GM15510 (cell line): ENCODE results near the gene ATRAID.

Experiments
- POLR2A ChIP-seq: IDR thresholded peaks from 3 replicates; pipeline ENCODE4 v1.6.1; 2011; ENCODE audit warnings: borderline replicate concordance; ENCODE audit not compliant: insufficient read length; ENCODE audit errors: extremely low read depth

ATRAID gene

DNA sequence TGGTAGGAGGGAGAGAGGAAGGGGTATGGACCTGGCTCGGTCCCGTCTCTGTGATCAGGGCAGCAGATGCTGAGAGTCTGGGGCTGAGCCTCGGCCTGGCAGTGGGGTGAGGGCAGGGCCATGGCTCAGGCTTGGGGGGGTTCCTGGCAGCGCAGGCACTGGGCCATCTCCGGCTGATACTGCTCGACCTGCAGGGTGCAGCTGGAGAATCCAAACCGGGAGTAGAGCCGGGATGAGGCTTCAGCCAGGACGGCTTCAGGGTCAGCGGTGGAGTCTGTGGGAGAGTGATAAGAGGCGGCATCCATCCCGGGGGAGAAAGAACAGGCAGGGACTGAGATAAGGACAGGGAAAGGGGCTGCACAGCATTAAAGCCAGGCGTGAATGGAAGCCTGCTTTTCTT, 43.3 kb downstream of the ATRAID start:
- no peak for TF ChIP-seq POLR2A

DNA sequence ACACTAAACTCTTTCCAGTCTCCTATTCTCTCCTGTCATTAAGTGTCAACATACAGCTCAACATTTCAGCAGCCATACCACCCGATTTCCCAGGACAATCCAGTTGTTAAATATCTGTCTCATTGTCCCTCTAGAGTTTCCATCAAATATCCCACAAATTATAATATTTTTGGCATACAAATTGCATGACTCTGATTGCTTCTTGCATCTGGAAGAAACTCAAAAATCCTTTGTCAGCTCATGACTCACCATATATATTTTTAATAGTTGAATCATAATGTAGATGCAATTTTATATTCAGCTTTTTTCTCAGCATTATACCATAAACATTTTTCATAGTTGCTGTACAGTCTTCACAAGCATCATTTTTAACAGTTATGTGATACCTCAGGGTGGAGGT, 43.8 kb downstream of the ATRAID start:
- no peak for TF ChIP-seq POLR2A

DNA sequence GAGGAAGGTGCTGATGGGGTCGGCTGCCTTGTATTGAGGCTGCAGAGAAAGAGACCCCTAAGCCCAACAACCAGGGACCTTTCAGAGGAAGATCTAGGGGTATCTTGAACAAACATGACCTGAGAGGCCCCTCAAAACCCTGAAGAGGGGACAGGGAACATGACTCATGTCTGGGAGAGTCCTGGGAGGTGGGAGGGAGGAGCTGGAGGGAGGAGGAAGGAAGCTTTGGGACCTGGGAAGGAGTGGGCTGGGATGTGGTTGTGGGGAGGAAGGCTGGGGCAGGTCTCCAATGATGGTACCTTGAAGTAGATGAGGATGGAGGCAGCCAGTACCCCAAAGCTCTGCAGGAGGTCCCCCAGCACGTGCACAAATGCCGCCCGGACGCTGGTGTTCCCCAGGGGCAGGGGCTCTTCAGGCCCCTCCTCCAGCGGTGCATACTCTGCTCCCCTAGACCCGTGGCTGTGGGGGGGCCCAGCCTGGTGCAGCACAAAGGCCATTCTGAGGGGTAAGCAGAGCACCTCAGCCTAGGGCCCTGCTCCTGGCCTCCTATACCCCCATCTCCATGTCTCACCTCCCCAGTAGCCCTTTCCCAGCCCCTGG, 45.1 kb downstream of the ATRAID start:
- no peak for TF ChIP-seq POLR2A

DNA sequence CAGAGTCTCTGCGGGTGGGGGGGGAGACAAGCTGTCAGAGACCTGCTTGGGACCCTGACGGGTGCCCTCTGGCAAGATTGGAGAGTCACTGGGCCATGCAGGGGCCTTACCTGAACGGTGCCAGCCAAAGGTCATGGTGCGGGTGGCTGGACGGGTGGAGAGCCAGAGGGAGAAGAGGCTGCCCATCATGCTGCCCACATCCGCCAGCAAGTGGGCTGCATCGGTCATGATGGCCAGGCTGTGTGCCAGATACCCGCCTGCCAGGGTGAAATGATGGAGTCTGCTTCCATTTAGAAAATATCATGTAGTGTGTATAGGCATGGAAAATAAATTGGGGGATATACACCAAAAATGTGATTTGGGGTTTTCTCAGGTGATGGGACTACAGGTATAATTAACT, 46.2 kb downstream of the ATRAID start:
- no peak for TF ChIP-seq POLR2A

DNA sequence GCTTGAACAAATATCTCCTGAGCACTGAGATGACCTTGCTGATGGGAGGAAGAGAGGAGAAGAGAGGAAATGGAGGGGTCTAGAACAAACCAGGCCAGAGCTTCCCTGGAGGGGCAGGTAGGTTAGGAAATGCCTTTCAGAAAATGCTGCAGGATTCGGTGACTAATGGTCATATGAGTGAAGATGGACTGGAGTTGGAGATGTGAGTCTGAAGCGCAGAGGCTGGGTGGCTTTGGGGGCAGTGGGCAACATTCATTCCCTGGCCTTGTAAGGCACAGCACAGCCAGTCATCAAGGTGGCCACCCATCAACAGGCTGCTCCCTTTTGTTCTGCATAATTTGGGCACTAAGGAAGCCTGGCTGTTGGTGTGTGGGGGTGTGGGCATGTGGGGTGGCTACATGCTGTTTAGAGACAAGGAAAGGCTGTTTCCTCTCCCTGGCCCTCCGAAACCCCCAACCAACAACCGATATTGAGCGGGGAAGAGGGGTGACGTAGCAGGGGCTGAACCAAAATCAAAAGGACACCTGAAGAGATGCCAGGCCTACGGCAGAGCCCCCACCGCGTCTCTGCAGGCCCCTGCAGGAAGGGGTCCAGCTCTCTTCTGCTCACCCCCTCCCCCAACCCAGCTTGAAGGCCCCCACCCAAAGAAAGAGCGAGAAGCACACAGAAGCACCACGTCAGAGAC, 49.5 kb downstream of the ATRAID start:
- no peak for TF ChIP-seq POLR2A

DNA sequence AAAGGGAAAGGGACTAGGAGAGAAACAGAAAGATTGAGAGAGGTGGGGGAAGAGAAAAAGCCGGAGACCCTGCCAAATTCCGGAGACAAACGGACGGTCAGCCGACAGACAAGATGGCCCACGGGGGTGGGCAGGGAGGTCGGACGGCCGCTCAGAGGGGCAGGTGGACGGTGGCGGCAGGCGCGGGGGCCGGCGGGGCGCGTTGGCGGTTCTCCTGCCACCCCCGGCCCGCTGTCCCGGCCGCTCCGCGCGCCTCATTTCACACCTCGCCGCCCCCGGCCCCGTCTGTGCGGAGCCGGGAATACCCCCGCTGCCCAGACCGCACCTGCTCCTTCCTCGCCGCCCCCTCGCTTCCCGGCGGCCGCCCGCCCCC, 50.1 kb downstream of the ATRAID start:
- no peak for TF ChIP-seq POLR2A

DNA sequence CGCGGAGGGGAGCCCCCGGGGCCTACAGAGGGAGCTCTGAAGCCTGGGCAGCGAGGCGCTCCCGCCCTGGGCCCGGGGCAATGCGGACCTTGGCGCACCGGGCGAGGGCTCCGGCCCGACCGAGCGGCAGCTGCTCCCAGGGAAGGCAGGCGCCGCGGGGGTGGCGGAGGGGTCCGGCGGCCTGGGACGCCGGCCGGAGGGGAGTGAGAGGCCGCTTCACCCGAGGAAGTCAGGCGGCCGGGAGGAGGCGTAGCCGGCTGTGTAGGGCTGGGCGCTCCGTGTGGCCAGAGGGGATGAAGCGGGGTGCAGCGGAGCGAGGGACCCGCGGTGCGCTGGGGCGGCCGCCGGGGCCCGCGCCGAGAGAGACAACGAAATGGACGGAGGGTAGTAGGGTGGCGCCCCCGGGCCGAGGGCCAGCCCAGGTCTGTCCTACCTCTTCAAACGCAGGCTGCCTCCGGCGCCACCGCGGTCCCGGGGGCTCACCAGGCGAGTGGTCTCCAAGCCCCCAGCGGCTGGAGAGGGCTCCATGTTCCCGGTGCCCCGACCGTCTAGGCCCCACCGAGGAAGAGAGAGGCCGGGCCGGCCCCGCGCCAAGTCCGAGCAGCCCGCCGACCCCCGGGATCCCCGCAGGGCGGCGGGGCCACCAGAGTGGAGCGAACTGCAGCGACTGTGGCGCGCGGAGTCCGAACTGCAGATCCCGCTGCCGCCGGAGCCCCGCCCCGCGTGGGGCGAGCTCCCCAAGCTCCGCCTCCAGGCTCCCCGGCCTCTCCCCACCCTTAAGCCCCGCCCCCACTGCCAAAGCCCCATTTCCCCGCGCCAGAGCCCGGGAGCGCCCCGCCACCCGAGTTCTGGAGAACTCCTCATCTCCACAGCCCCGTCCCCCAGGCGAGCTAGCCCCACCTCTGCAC, 50.8 kb downstream of the ATRAID start, which contains the start of gene SLC30A3:
TSS of gene SLC30A3 (minus strand) at position 669 of the 908 bp plus-strand sequence. CDS start at position 528, 141 bp downstream.
- no peak for TF ChIP-seq POLR2A

DNA sequence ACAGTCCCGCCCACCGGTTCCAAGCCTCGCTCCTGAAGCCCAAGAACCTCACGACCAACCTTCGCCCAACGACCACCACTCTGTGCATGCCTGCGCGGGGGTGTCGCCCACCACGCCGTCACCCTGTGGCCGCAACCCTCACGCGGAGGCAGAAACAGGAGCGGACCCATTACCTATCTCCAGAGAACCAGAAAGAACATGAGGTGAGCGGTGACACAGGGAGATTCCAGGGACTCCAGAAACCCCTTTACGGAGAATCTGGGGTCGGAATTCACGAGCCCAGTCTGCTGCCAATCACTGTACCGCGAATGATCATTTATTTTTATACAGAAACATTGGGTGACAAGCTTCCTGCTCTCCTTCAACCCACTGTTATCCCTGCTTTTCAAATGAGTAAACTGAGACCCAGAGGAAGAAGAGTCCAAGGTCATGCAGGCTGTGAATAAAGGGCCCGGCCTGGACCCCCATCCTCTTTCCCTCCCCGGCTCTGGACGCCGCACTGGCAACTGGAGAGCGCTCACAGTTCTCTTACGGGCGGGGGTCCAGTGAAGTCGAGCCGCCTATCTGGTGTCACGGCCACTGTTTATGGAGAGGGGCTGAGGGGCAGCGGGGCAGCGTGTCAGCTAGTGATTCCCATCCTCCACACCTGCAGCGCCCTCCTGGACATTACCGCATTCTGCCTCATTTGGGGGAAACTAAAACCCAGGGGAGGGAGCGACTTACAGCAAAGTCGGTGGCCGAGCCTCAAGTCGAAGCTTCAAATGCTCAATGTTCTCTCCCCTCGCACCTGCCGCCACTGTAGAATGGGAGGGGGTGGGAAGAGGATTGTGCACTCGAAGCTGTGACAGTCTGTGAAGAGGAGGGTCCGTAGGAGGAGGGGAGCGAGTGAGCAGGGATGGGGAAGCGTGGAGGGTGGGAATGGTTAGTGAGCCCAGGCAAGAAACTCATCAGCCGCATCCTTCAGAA, 51.7 kb downstream of the ATRAID start:
- TF ChIP-seq POLR2A, result no peak

DNA sequence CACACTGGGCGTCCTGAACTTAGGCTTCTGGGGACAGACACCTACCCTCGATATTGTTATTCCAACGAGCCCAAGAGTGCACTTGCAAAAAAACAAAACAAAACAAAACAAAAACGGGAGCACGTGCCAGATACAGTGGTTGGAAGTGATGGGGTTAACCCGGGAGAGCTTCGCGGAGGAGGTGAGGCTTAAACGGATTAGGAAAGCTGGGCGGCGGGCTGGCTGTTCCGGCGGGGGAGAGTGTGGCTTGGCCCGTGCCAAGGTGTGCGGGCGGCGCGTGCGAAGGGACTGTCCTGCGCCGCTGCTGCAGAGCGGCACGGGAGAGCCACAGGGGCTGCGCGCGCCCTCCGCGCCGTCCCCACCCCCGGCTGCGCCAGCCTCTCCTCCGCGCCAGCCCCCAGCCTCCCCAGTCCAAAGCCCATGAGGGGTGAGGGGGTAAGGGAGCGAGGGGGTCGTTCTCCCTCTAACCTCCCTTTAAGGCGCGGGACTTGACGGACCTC, 52.5 kb downstream of the ATRAID start:
- TF ChIP-seq POLR2A, result no peak

DNA sequence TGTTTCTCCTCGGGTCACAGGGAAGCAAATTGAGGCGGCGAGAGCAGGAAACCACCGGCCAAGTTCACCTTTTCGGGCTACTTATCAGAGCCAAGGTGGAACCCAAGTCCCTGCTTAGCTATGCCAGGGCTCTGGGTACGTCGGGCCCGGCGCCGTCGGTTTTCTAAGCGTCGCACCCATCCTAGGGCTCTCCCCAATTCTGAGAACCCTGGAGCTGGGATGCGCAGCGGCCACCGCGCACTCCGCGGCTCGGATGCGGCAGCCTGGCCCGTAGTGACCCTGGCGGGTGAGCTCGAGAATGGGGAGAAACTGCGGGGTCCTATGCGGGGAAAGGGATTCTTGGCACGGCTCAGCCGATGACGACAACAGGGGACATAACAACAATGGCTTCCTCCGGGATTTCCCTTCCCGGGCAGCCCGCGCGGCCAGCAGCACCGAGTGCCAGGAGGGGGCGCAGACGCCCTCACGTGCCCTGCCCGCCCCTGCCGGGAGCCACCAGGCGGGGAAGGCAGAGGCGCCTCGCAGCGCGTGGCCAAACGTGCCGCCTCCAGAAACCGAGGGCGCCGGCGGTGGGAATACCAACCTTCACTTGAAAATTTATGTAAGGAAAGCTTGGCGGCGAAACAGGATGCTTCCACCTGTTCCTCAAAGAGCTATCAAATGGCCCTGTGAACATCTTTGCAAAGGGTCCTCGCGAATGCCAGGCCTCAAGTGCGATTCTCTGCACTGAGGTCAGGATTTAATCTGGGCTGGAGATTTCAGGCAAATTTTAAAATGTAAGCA, 53.1 kb downstream of the ATRAID start:
- TF ChIP-seq POLR2A, result no peak

DNA sequence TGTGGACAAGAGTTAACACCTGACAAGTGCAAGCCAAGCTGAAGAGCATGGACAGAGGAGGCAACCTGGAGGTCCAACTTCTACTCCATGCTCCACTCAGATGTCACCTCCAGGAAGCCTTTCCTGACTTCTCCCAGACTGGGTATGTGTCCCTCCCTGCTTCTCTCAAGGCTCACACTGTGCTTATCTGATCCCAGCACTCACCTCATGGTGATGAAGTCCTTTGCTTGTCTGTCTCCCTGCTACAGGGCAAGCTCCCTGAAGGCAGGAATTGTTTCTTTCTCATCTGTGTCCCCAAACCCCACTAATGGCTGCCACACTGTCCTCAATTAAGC, 53.7 kb downstream of the ATRAID start:
- no peak for TF ChIP-seq POLR2A
